ENCODE data around the gene SYNC.

DNA sequence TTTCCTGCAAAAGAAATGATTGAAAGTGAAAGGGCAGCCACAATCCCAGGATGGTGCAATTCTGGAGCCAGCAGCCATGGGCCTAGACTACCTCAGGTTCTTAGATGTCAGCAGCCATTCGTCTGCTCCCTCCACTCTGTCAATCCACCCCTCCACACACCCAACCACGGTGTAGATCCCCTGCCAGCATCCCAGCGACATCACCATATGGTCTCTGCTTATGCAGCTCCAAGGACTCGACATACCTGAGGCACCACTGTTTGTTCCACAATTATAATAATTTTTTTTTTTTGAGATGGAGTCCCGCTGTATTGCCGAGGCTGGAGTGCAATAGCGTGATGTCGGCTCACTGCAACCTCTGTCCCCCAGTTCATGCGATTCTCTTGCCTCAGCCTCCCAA, 6.5 kb downstream of the SYNC start:
- no peak for TF ChIP-seq CTCF (conservative IDR thresholded peaks at IDR 0.05 in 1 of 2, IDR thresholded peaks at IDR 0.05 in 1 of 2; ENCODE audit: extremely low read depth in 1 of 2, insufficient read depth in 1 of 2, low read depth in 1 of 2, low read length in 2 of 2)
- TF ChIP-seq EZH2 (IDR thresholded peaks at IDR 0.05; ENCODE audit: borderline replicate concordance, low read length) = no peak
